Activated CD8-positive, alpha-beta memory T cell treated with anti-CD3 and anti-CD28 coated beads for 24 hours (primary cell): ENCODE results near the gene PARP6.
A peak's percentile ranks its signal among the peaks of the same experiment; 100 is the strongest.
"Not testable (repeated sequence)": the region's sequence is repeated elsewhere in the genome, so short reads cannot be mapped to it uniquely, and the experiment has no call there.

Experiments
- DNase-seq: peaks from one replicate; pipeline ENCODE4 v3.0.0-alpha.2; 2020

Gene PARP6

DNA sequence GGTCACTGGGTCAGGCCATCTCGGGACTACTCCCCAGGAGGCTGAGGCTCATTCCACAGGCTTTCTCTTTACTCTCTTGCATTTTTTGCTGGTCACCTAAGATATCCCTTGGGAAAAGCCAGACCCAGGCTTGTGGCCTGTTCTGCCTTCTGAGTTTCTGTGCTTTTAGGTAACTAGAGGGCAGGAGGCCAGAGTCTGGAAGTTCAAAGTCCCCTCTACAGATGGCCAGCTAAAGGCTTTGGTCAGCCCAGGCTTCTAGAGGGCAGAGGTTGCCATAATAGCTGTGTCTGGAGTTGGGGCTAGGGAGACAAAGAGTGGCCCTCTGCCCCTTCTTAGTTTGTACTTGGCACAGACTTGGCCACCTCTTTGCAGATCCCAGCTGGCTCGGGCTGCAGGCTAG lies 8.4 kb upstream of the PARP6 start:
- DNase-seq = no peak

DNA sequence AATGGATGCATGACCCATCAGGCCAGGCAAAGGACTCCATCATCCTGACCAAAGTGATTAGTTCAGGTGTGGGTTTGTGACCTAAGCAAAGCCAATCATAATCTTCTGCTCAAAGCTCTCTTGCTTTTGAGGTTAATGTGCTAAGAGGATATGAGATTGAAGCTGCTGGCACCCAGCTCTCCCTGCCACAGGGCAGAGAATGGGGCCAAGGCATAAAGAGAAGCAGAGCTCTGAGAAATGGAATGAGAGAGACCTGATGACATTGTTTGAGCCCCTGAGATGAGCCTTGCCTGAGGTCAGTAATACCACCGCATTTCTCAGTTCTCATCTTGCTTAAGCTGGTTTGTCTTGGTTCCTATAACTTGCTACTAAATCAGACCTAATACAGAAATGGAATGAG lies 6.4 kb upstream of the PARP6 start:
- no peak for DNase-seq

DNA sequence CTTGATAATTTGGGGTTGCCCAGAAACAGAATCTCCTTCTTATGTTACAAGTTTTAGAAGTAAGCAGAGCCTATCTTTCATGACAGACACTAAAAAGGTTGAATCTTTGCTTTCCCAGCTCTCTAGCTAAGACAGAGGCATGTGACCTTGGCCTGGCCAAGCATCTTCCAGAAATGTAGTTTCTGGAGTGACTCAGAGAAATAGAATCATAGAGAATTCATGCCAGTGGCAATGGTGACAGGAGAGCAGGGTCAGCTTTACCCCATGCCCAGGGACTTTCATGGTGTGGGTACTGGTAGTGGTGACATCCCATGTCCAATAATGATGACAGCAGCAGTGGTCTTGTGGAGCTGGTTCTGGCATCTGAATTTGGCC lies 4.0 kb upstream of the PARP6 start:
- DNase-seq = no peak

DNA sequence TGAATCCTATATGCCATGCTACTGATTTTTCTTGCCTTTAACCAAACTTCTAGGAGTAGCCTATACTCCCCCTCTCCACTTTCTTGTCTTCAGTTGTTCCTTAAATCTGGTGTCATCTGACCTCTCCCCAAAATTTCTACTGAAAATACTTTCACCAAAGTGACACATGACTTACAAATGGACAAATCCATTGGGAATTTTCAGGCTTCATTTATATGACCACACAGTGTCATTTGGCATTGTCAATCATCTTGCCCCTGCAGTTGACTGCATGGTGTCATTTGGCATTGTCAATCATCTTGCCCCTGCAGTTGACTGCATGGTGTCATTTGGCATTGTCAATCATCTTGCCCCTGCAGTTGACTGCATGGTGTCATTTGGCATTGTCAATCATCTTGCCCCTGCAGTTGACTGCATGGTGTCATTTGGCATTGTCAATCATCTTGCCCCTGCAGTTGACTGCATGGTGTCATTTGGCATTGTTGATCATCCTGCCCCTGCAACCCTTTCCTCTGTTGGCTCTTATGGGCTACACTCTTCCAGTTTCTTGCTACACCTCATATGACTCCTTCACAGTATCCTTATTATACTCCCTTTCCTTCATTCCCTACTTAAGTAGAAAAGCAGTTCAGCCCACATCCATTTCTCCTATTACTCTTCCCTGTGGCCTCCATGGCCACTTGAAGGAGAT lies 3.4 kb upstream of the PARP6 start:
- not testable (repeated sequence) for DNase-seq

DNA sequence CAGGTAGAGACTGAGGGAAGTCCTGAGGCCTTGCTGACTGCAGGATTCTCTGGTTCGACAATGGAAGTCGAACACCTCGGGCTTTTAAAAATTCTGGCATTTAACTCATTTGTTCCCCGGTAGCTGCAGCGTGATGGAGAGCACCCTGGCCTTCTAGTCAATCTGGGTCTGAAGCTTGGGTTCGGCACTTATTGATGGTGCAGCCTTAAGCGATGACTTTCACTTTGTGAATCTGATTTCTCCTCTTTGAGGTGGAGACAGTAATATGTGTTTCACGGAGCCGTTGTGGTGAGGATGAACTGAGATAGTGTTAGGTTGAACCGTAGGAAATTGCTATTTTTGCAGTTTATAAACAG lies 621 bp upstream of the PARP6 start:
- DNase-seq = no peak

DNA sequence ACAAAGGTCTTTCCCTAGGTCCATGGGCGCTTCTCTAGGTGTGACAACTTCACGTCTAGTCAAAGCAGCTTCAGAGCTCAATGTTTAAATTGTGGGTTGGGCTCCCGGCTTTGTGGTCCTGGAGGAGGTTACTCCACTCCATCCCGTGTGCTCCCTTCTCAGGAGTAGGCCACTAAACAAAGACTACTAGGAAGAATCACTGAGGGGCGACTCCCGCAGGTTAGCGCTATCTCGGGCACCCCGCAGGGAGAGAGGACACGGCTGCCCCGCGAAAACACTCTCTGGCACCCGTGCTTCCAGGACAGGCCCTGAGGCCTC lies 500 bp downstream of the PARP6 start:
- no peak for DNase-seq

DNA sequence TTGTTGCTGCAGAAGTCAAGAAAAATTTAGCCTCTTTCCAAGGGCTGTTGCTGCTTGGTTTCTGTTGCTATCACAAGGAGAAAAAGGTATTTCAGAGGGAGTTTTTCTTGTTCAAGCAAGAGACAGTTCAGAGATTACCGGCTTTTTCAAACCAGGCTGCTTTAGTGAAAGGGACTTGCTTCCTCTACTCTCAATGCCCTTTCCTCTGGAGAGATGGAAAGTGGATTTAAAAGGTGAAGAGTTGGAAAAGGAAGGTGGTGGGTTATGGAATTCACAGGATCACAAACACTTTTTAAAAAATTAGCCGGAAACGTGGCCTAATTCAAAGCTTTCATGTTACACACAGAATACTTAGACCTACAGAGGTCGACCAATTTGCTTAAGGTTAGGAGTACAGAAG lies 1.1 kb downstream of the PARP6 start:
- no peak for DNase-seq

DNA sequence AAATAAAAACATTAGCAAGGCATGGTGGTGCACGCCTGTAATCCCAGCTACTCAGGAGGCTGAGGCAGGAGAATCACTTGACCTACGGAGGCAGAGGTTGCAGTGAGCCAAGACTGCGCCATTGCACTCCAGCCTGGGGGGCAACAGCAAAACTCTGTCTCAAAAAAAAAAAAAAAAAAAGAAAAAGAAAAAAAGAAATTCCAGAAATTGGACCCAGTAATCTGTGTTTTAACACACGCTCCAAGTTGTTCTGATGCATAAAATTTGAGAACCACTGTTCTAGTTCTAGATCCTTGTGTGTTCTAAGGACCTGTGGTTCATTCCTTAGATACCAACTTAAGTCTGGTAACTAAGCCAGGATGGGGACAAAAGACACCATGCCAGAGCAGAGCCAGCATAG lies 2.6 kb downstream of the PARP6 start:
- DNase-seq = no peak

DNA sequence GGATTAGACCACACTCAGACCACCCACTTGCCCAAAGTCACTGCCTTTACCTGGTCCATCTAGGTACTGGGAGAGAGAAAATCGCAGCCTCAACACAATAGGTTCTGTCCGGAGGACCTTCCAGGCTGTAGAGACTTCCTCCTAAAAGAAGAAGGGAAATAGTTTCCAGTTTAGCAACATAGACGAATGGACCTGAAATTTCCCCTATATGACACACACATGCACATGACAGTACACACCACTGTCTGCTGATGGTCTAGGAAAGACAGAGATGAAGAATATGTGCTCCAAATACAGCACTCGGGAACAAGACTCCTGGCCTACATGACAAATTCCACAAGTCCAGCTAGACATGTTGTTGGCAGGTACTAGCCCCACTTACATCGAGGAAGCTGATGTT lies 7.3 kb downstream of the PARP6 start:
- no peak for DNase-seq

DNA sequence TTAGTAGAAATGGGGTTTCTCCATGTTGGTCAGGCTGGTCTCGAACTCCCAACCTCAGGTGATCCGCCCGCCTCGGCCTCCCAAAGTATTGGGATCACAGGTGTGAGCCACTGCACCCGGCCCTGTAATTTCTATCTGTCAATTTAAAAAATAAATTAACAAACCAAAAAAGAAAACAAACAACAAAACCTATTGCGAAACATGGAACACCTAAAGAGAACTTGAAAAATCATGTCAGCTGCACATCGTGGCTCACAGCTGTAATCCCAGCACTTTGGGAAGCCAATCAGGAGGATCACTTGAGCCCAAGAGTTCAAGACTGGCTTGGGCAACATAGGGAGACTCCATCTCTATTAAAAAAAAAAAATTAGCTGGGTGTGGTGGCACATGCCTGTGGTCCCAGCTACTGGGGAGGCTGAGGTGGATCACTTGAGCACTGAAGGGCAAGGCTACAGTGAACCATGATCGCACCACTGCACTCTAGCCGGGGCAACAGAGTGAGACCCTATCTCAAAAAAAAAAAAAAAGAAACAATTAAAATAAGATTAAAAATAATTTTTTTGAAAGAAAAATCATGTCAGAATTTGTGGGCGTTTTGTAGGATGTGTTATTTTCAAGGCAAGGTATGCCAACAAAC lies 19.6 kb downstream of the PARP6 start:
- DNase-seq = no peak

DNA sequence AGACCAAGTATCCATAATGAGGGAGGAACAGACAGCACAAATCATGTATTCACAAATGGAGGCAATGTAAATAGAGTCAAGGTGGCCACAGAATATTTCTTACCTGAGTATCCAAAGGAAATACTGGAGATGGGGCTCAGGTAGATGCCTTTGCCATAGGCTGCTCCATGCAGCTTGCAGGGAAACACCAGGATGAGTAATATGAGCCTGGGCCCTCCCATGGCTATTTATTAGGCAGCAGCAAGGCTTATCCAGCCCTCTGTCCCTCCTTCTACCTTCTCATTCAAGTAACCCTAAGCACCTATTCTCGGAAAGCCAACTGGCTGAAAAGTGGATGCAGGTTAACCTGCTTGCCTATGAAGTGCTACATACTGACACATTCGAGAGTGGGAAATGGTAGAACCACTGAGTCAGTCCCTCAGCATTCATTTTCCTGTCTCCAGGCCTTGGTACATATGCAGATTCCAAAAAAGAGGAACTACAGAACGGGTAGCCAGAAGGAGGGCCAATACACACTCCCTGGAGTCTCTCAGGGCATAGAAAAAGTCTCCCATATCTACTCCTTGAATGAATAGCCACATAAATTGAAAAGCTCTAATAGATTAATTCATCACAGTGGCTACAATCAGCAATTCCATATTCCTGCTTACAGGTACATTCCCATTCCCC lies 23.1 kb downstream of the PARP6 start:
- DNase-seq = no peak

DNA sequence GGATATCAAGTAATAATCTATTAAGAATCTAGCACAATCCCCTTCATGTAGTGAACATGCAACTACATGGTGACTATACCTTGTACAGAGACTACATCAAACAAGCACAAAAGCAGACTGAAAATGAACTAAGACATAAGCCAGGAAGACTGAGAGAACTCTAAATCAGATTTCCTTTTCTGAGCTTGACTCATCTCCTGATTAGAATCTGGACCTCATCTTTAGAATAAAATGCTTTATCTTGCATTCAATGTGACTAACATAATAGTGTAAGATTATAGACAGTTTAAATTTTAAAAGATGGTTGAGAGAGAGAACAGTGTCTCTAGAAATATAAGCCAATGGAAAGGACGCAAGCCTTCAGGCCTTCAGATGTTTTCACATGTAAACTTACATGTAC lies 23.8 kb downstream of the PARP6 start:
- no peak for DNase-seq

DNA sequence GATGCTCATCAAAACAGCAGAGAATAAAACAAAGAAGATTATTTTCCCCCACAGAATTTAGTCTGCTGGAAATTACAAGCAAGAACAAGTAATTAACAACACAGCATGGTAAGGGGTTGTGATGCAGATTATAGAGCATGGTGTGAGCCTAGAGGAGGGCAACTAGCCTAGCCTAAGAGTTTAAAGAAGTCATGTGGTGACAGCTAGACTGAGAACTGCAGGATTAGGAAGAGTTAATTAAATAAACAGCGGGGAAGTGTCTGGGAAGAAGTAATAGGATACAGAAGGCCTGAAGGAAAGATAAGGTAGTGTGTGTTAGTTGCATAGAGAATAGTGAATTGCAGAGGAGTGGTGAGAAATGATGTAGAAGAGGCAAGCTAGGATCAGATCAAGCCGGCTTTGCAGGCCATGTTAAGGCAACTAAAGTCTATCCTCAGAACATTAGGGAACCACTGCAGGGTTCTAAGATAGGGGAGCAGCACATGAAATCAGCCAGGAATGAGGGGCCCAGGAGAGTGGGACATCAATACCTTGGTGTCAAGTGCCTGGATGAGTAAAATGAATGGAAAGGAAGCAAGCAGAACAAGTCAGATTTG lies 29.5 kb downstream of the PARP6 start:
- DNase-seq = no peak

DNA sequence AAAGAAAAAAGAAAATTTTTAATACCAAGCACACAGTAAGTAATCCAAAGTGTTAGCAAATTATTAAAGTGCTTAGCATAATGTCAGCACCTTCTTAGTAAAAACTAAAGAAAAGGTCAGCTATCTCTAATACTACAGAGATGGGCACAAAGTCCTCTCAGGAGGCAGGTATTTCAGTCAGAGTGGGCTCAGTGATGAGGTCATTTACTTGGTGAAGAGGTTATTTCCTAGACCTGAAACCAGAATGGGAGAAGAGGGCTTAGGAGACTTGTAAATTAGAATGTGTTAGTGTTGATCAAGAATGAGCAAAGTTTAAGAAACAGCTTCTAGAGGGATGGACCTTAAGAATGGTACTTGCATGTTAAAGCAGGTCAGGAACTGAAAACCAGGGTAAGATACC lies 32.7 kb downstream of the PARP6 start:
- no peak for DNase-seq

DNA sequence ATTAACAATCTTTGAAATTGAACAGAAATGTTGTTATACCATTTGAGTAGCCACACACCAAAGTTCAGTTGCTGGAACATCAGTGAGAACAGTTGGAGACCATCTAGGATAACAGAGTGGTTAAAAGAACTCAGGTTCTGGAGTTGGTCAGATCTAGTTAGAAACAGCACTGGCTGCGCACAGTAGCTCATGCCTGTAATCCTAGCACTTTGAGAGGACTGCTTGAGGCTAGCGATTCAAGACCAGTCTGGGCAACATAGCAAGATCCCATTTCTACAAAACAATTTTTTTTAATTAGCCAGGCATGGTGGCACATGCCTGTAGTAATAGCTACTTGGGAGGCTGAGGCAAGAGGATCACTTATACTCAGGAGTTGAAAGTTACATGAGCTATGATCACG lies 33.8 kb downstream of the PARP6 start:
- DNase-seq = no peak

DNA sequence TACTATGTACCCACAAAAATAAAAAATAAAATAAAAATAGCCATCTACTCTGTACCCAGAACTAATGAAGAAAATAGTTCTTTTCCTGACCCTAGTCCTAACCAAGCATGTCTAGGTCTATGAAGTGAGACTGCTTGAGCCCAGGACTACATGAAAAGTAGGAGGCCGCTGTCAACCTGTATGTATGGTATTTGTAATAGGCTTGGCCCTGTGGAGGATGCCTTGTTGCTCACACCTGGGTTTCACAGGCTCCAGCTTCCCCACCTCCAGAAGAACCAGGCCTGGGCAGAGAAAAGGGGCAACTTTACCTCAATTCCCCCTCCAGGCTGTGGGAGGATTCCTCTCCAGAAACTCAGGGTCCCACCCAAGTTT lies 34.5 kb downstream of the PARP6 start:
- no peak for DNase-seq

DNA sequence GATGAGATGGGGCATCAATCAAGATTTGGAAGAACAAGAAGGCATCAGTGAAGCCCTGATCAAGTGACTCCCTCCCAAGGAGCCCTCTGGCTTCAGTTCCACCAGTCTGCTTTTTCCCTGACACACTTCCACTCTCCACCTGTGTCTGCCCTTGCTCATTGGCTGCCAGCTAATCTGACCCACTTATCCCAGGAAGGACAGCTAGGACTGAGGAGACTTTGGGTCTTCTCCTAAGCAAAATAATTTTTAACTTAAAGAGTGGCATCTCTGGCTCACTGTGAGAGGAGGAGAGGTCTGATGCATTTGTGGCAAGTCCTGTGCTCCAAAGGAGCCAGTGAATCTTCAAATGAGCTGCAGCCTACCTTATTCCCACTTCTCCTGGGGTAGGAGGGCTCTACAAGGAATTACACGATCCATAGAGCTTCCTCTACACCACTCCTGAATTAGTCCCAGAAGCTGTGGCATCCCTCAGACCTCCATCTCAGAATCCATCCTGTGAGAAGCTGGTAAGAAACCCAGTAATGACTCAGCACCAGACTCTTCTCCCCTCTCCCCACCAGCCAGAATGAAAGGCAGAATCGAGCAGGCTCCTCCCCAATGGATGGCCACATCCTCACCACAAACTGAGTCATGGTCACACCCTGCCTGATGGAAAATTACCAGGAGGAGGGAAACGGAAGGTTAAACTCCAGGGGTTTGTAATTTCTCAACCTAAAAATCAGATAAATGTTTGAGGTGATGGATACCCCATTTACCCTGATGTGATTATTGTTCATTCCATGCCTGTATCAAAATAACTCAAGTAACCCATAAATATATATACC lies 35.1 kb downstream of the PARP6 start:
- DNase-seq = peak; percentile 77

DNA sequence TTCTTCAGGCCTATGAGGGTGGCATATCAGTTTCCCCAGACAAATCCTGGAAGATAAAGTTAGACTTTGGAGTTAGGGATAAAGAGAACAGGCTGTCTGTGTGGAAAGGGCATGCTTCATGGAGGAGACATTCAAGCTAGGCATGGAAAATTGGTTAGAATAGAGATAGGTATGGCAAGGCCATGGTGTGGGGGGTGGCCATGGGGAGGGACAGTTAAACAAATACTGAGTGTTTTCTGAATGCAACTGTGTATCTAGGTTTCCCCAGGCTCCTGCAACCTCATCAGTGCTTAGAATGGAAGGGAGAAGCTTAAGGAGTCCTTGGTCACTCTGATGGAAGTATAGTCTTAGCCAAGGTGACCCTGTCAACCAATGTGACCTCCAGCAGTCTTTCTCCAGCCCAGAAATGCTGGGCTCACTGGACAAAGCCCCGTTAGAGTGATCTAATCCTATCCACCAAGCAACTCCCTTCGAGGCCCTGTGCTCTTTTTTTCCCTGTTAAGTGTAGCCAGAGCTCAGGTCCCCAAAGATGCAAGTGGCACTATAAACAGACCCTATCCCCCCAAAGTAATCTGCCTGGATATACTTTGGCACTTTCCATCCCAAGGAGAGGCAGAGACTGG lies 35.9 kb downstream of the PARP6 start:
- DNase-seq = no peak

DNA sequence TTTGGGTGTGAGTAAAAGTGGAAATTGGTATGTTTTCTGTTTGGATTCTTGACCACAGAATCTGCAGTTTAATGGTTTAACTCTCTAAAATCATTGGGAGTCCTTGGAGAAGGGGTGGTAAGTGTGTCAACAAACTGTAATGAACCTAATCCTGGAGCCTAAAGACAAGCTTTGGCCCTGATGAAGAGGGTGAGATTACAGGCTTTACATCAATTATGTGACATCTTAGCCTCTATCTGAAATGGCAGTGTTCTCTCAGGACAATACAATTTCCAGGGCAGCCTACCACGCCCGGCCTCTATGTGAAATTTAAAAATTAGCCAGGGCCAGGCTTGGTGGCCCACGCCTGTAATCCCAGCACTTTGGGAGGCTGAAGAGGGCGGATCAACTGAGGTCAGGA lies 37.1 kb downstream of the PARP6 start:
- no peak for DNase-seq

DNA sequence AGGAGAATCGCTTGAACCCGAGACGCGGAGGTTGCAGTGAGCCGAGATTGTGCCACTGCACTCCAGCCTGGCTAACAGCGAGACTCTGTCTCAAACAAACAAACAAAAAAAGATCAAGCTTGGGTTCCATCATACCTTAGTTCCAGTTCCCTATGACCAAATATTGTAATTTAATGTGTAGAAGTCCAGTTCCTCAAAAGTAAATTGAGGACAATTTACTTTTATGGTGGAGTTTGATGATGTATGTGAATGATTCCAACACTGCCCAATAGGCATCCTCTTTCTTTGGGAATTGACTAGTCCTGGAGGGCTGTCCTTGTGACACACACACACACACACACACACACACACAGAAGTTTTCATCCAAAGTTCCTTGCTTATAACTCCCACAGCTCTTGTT lies 38.6 kb downstream of the PARP6 start:
- no peak for DNase-seq

DNA sequence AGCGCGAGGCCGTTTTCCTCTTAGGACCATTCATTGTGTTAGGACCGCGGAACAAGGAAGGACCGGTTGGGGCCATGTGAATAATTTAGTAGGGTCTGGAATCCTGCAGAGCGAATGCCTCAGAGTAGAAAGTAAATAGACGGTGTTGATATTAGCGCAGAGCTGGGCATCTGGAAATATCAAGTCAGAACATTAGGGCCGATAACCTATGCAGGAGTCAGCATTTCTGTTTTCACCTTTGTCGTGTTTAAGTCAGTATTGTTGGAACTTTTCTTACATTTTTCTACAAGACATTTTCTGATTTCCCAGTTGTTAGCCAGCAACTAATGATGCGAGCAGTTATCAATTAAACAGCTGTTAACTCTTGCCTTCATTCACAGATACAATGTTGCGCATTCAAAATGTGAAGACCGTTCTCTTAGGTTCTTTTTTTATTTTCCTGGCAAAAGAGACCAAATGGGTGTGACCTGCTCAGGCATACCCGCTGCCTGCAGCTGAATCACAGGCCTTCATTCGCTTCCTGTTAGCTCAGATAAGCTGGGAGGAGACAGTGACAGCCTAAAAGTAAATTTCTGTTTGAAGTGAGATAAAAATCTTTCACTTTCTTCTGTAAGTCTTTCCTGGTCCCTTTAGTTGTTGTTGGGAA lies 40.4 kb downstream of the PARP6 start:
- DNase-seq = no peak

DNA sequence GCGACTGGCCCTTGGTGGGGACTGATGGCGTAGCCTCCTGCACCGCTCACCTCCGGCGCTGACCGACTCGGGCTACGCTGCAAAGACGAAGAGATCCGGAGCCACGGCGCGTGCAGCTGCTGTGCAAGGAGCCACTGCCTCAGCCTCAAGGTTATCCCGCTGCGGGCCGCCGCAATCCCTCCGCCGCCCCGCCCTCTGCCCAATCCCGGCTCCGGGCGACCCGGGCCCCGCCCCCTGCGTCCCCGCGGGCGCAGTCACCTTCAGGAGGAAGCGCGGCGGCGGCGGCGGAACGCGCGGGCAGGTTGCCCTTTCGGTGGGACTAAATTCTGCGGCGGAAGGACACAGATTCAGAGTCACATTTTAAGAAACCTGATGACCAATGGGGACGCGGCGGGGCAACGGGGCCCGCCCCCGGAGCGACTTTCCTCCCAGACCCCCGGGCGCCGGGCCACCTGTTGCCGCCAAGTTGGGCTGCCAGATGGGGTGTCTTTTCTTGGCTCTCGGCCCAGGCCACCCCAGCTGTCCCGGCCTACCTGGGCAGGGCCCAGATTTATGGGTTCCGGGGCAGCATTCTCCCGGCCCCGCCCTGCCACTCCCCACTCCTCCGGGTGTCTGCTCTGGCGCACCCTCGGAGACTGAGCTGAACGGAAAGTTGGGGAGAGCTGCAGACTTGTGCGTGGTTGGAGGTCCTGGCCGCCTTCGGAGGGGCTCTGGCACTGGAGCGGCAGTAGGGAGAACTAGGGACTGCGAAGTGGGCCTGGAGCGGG lies 41.1 kb downstream of the PARP6 start, which contains the start of gene PKM:
Gene PKM (minus strand): TSS at position 125 of the 767 bp plus-strand sequence. CDS start 12,093 bp downstream, outside the sequence.
- peak; percentile 99 for DNase-seq
